Trophoblast cell (in vitro differentiated cells and primary cell): ENCODE results near the gene CHCHD6.

Experiments used
- DNase-seq, 2 donors: peaks; one replicate each; pipeline ENCODE4 v3.0.0-alpha.2; 2016
- H2AFZ ChIP-seq: 2 replicates; pipeline ENCODE4 v1.6.1; 2013; ENCODE audit warnings: low read length, moderate library complexity, mild to moderate bottlenecking; ENCODE audit not compliant: insufficient read depth, poor library complexity
- H2AK5ac ChIP-seq: 2 replicates; pipeline ENCODE4 v1.6.1; 2013; ENCODE audit warnings: mild to moderate bottlenecking, low read length
- H2BK120ac ChIP-seq: 2 replicates; pipeline ENCODE4 v1.6.1; 2013; ENCODE audit warnings: low read length, mild to moderate bottlenecking, moderate library complexity; ENCODE audit not compliant: insufficient read depth, poor library complexity
- H2BK12ac ChIP-seq: 2 replicates; pipeline ENCODE4 v1.6.1; 2013; ENCODE audit warnings: mild to moderate bottlenecking, low read length, moderate library complexity
- H2BK5ac ChIP-seq: 2 replicates; pipeline ENCODE4 v1.6.1; 2013; ENCODE audit warnings: low read length, low read depth, moderate library complexity, mild to moderate bottlenecking; ENCODE audit not compliant: poor library complexity
- H3K14ac ChIP-seq: 2 replicates; pipeline ENCODE4 v1.6.1; 2013; ENCODE audit warnings: mild to moderate bottlenecking, low read length
- H3K18ac ChIP-seq: 2 replicates; pipeline ENCODE4 v1.6.1; 2013; ENCODE audit warnings: mild to moderate bottlenecking, low read length
- H3K23ac ChIP-seq: 2 replicates; pipeline ENCODE4 v1.6.1; 2013; ENCODE audit warnings: low read length
- H3K27ac ChIP-seq: 2 replicates; pipeline ENCODE4 v1.5.1; 2013; ENCODE audit warnings: low read depth, mild to moderate bottlenecking, inconsistent platforms, low read length, moderate library complexity
- H3K27me3 ChIP-seq: 2 replicates; pipeline ENCODE4 v1.6.1; 2013; ENCODE audit warnings: inconsistent platforms, mild to moderate bottlenecking, low read length, moderate library complexity; ENCODE audit not compliant: insufficient read depth
- H3K36me3 ChIP-seq, 2 experiments: 1 replicate in 1 of 2; 2 replicates in 1 of 2; pipeline ENCODE4 v1.6.1; 2013; ENCODE audit warnings: low read length in 2 of 2, mild to moderate bottlenecking in 2 of 2, moderate library complexity in 1 of 2; ENCODE audit not compliant: insufficient read depth in 2 of 2, control insufficient read depth in 1 of 2
- H3K4ac ChIP-seq: 2 replicates; pipeline ENCODE4 v1.6.1; 2013; ENCODE audit warnings: low read depth, mild to moderate bottlenecking, low read length, moderate library complexity
- H3K4me1 ChIP-seq, 2 experiments: 1 replicate in 1 of 2; 2 replicates in 1 of 2; pipeline ENCODE4 v1.6.1; 2013; ENCODE audit warnings: low read length in 2 of 2, mild to moderate bottlenecking in 2 of 2, moderate library complexity in 1 of 2; ENCODE audit not compliant: insufficient read depth in 2 of 2, control insufficient read depth in 1 of 2
- H3K4me2 ChIP-seq: 2 replicates; pipeline ENCODE4 v1.6.1; 2013; ENCODE audit warnings: inconsistent platforms, mild to moderate bottlenecking, low read length, moderate library complexity
- H3K4me3 ChIP-seq: 2 replicates; pipeline ENCODE4 v1.5.1; 2013; ENCODE audit warnings: mild to moderate bottlenecking, low read depth, low read length, inconsistent platforms
- H3K79me1 ChIP-seq: one replicate; pipeline ENCODE4 v1.6.1; 2013; ENCODE audit warnings: low read length
- H3K79me2 ChIP-seq: 2 replicates; pipeline ENCODE4 v1.6.1; 2013; ENCODE audit warnings: low read length, mild to moderate bottlenecking; ENCODE audit not compliant: control insufficient read depth, insufficient read depth, poor library complexity
- H3K9ac ChIP-seq: 2 replicates; pipeline ENCODE4 v1.6.1; 2013; ENCODE audit warnings: mild to moderate bottlenecking, low read length
- H3K9me3 ChIP-seq: 2 replicates; pipeline ENCODE4 v1.6.1; 2013; ENCODE audit warnings: low read depth, mild to moderate bottlenecking, control low read depth, inconsistent platforms, low read length; ENCODE audit not compliant: insufficient read depth
- H4K12ac ChIP-seq: 2 replicates; pipeline ENCODE4 v1.6.1; 2013; ENCODE audit warnings: low read depth, mild to moderate bottlenecking, low read length, moderate library complexity
- H4K8ac ChIP-seq: 2 replicates; pipeline ENCODE4 v1.6.1; 2013; ENCODE audit warnings: low read depth, mild to moderate bottlenecking, low read length, moderate library complexity
- H4K91ac ChIP-seq: one replicate; pipeline ENCODE4 v1.6.1; 2013; ENCODE audit warnings: low read depth, mild to moderate bottlenecking, low read length, moderate library complexity
- whole genome bisulfite sequencing: extraction: QIAGEN DNeasy Blood & Tissue Kit; methylation state at CpG from one replicate; pipeline ENCODE4 v1.1.7; 2013; ENCODE audit warnings: missing lambda C conversion rate; ENCODE audit not compliant: insufficient read length, insufficient coverage; ENCODE audit errors: extremely low coverage; 5-methylcytosine and 5-hydroxymethylcytosine counted together

Gene CHCHD6

DNA sequence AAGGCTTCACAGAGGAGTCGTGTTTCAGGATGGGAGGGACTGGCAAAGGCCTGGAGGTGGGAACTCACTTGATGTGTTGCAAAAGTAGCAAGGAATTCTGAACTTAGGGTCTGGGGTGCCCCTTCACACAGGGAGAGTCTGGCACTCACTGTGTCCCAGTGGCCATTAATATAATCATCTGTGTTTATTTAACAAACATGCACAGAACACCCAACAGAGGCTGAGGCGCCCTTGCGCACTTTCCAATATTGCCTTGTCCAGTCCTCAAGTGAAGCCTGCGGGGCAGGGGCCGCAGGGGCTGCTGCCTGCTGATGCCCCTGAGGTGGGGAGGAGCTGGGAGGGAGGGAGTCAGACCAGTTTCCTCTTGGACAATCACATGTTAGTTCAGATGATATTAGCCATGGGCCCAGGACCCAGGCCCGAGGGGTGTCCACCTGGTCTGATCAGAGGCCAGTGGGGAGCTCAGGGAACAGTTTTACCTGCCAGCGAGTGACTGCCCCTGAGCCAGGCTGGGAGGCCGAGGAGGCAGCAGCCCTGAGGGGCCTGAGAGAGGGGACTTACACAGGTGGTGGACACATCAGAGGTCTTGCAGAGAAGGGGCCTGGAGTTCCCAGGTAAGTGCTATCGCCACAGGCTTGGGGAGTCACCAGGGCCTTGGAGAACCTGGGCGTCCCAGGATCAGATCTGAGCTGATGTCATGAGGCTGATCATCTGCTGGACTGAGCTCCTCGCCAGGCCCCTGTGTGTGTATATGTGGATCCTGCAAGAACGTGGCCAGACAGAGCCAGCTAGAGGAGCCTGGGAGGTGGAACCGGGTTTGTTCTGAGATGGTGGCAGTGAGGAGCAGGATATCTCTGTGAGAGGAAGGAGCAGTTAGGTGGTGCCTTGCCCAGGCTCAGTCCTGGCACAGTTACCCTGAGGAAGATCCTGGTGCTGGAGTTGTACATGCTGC, 35.3 kb upstream of the CHCHD6 start:
- H2AFZ ChIP-seq, result no peak overlapping the region
- no CpG with 5 or more reads among the region's 13 CpGs for WGBS
- H2BK120ac ChIP-seq, result no peak overlapping the region
- DNase-seq, result no peak
- H3K9me3 ChIP-seq, result peaks cover 5% of the 10 kb centered on the region
- H3K4me1 ChIP-seq, result no peaks in the 10 kb centered on the region
- no peak overlapping the region for H3K23ac ChIP-seq
- H2AK5ac ChIP-seq, result no peak overlapping the region
- H3K27me3 ChIP-seq, result no peaks in the 10 kb centered on the region
- H3K79me1 ChIP-seq, result no peaks in the 10 kb centered on the region
- H2BK12ac ChIP-seq, result no peak overlapping the region
- no peaks in the 10 kb centered on the region for H3K79me2 ChIP-seq
- H3K14ac ChIP-seq, result no peak overlapping the region
- H3K36me3 ChIP-seq, result no peaks in the 10 kb centered on the region
- no peak overlapping the region for H4K8ac ChIP-seq
- no peak overlapping the region for H3K4ac ChIP-seq
- H3K4me2 ChIP-seq, result no peak overlapping the region
- H3K4me3 ChIP-seq, result no peak overlapping the region
- H2BK5ac ChIP-seq, result no peak overlapping the region
- H4K91ac ChIP-seq, result no peak overlapping the region
- H3K27ac ChIP-seq, result no peak overlapping the region
- H3K9ac ChIP-seq, result no peak overlapping the region
- H4K12ac ChIP-seq, result no peak overlapping the region
- no peak overlapping the region for H3K18ac ChIP-seq

- Histone ChIP-seq H3K23ac (no peak overlapping the region), H3K18ac (no peak overlapping the region), H3K9me3 (peaks cover 3% of the 10 kb centered on the region), H3K4me3 (no peak overlapping the region), H3K27ac (no peak overlapping the region), H3K36me3 (no peaks in the 10 kb centered on the region), H2AK5ac (no peak overlapping the region), H3K4ac (no peak overlapping the region), H3K4me1 (no peaks in the 10 kb centered on the region), H4K8ac (no peak overlapping the region), H3K9ac (no peak overlapping the region), H3K79me1 (no peaks in the 10 kb centered on the region), H3K14ac (no peak overlapping the region), H2BK5ac (no peak overlapping the region), H2BK12ac (no peak overlapping the region), H3K4me2 (no peak overlapping the region), H3K27me3 (no peaks in the 10 kb centered on the region), H4K12ac (no peak overlapping the region), H3K79me2 (no peaks in the 10 kb centered on the region), H2BK120ac (no peak overlapping the region), H2AFZ (no peak overlapping the region), H4K91ac (no peak overlapping the region)
- no peak for DNase-seq
- no CpG with 5 or more reads among the region's 1 CpG for whole genome bisulfite sequencing
Observed at GRCh38 chr3:126671521-126671920, 32.5 kb upstream of the CHCHD6 start.

DNA sequence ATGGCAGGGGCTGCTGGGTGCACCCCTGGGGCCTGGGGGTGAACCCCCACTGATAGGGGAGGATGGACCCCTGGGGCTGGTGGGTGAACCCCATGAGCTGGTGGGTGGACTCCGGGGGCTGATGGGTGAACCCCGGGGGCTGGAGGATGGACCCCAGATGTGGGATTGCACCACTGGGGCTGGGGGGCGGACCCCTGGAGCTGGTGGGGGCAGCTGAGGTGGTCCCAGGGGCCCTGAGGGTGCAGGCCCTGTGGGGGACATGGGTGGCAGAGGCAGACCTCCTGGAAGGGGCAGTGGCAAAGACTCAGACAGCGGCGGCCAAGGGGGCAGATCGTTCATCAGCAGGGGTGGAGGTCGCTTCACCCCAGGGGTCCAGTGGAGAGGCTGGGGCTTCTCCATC, 31.7 kb upstream of the CHCHD6 start:
- Histone ChIP-seq H3K36me3 (no peaks in the 10 kb centered on the region), H3K79me1 (no peaks in the 10 kb centered on the region), H3K23ac (no peak overlapping the region), H3K27me3 (no peaks in the 10 kb centered on the region), H3K14ac (no peak overlapping the region), H2AK5ac (no peak overlapping the region), H3K79me2 (no peaks in the 10 kb centered on the region), H2BK120ac (no peak overlapping the region), H4K91ac (no peak overlapping the region), H3K27ac (no peak overlapping the region), H3K9ac (no peak overlapping the region), H3K9me3 (peaks cover 3% of the 10 kb centered on the region), H4K12ac (no peak overlapping the region), H2BK5ac (no peak overlapping the region), H2AFZ (no peak overlapping the region), H3K4ac (no peak overlapping the region), H3K4me1 (no peaks in the 10 kb centered on the region), H2BK12ac (no peak overlapping the region), H4K8ac (no peak overlapping the region), H3K4me2 (no peak overlapping the region), H3K4me3 (no peak overlapping the region), H3K18ac (no peak overlapping the region)
- DNase-seq, result no peak
- no CpG with 5 or more reads among the region's 7 CpGs for WGBS

DNA sequence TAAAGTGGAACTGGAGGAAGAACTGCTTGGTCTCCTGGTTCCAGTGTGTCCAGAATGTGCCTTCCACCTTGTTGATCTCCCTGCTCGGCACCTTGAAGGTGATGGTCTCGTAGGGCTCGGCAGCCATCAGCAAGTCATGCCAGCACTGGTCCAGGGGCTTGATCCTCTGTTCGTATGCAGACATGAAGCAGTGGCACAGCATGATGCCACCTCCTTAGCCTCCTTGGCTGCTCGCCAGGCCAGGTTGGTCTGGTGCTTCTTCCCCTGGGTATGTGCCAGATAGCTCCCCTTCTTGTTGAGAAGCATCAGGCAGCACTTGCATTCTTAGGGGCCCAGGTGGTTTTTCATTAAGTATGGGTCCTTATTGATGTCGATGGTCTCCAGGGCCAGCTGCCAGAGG, 31.3 kb upstream of the CHCHD6 start:
- H2BK5ac ChIP-seq, result no peak overlapping the region
- no peaks in the 10 kb centered on the region for H3K27me3 ChIP-seq
- H3K9ac ChIP-seq, result no peak overlapping the region
- H2BK12ac ChIP-seq, result no peak overlapping the region
- H2AK5ac ChIP-seq, result no peak overlapping the region
- H3K14ac ChIP-seq, result no peak overlapping the region
- no peak for DNase-seq
- H3K27ac ChIP-seq, result no peak overlapping the region
- no peak overlapping the region for H3K18ac ChIP-seq
- peaks cover 3% of the 10 kb centered on the region for H3K9me3 ChIP-seq
- H3K23ac ChIP-seq, result no peak overlapping the region
- H3K4me3 ChIP-seq, result no peak overlapping the region
- H3K79me1 ChIP-seq, result no peaks in the 10 kb centered on the region
- no peak overlapping the region for H4K91ac ChIP-seq
- H3K4me1 ChIP-seq, result no peaks in the 10 kb centered on the region
- no peaks in the 10 kb centered on the region for H3K79me2 ChIP-seq
- no peak overlapping the region for H3K4ac ChIP-seq
- H3K4me2 ChIP-seq, result no peak overlapping the region
- no peak overlapping the region for H2AFZ ChIP-seq
- H2BK120ac ChIP-seq, result no peak overlapping the region
- no peak overlapping the region for H4K12ac ChIP-seq
- no peaks in the 10 kb centered on the region for H3K36me3 ChIP-seq
- H4K8ac ChIP-seq, result no peak overlapping the region
- no CpG with 5 or more reads among the region's 6 CpGs for WGBS
